IMR-90 (cell line): ENCODE data around the gene ABCF1. TPM values are rescaled to one million over a fixed set of nuclear protein-coding genes. Genes with fewer than 3 reads are reported as not detected.

Experiments
- ATAC-seq: fragments of 200-7000 bp; cut with Tn5 transposase; 2 replicates; pipeline ENCODE4 v1.9.1; 2020; ENCODE audit warnings: low read depth, mild to moderate bottlenecking, moderate library complexity
- BruUV-seq: library from RNA; stranded (reverse); fragments of 400-500 nt; replicated peaks from 2 replicates; lab custom pipeline; 2021; lab: Mats Ljungman, UMichigan
- CTCF ChIA-PET: fragments of 300-600 bp; formaldehyde crosslinking; extraction: SDS; loops from one replicate; lab custom pipeline; 2021; ENCODE audit warnings: antibody characterized with exemption; lab: Yijun Ruan, JAX
- POLR2A ChIA-PET: fragments of 300-600 bp; sonication (Branson Sonifier 250); formaldehyde crosslinking; loops from one replicate; lab custom pipeline; 2022; ENCODE audit warnings: antibody characterized with exemption; ENCODE audit not compliant: unreplicated experiment; lab: Charles Lee
- DNase-seq: peaks from one replicate; pipeline ENCODE4 v3.0.0; 2013
- H2AFZ ChIP-seq: replicated peaks from 2 replicates; pipeline ENCODE3; 2013; ENCODE audit warnings: low read length, mild to moderate bottlenecking; ENCODE audit not compliant: poor library complexity
- H2AK5ac ChIP-seq: 2 replicates; pipeline ENCODE4 v1.6.1; 2013; ENCODE audit warnings: low read depth, low read length, inconsistent platforms
- H2AK9ac ChIP-seq: replicated peaks from 2 replicates; pipeline ENCODE3; 2013; ENCODE audit warnings: mild to moderate bottlenecking, low read depth, low read length, moderate library complexity; ENCODE audit not compliant: poor library complexity
- H2BK120ac ChIP-seq: 2 replicates; pipeline ENCODE4 v1.6.1; 2013; ENCODE audit warnings: low read depth, low read length, inconsistent platforms
- H2BK15ac ChIP-seq: 3 replicates; pipeline ENCODE4 v1.6.1; 2013; ENCODE audit warnings: low read depth, low read length, inconsistent platforms
- H2BK20ac ChIP-seq: 2 replicates; pipeline ENCODE4 v1.6.1; 2013; ENCODE audit warnings: low read depth, mild to moderate bottlenecking, inconsistent platforms, low read length, moderate library complexity
- H2BK5ac ChIP-seq: 2 replicates; pipeline ENCODE4 v1.6.1; 2013; ENCODE audit warnings: mild to moderate bottlenecking, low read depth, low read length, inconsistent platforms; ENCODE audit not compliant: poor library complexity, severe bottlenecking
- H3K14ac ChIP-seq: replicated peaks from 2 replicates; pipeline ENCODE4 v1.6.1; 2013; ENCODE audit warnings: low read depth, low read length, inconsistent platforms
- H3K18ac ChIP-seq: 2 replicates; pipeline ENCODE4 v1.6.1; 2013; ENCODE audit warnings: low read depth, low read length, control low read depth
- H3K23ac ChIP-seq: 2 replicates; pipeline ENCODE4 v1.6.1; 2013; ENCODE audit warnings: low read depth, low read length, inconsistent platforms
- H3K27ac ChIP-seq: 2 replicates; pipeline ENCODE4 v1.5.1; 2013; ENCODE audit warnings: mild to moderate bottlenecking, control low read depth, low read length; ENCODE audit not compliant: insufficient read depth
- H3K27me3 ChIP-seq: 2 replicates; pipeline ENCODE4 v1.6.1; 2013; ENCODE audit warnings: low read length; ENCODE audit not compliant: control insufficient read depth, insufficient read depth
- H3K36me3 ChIP-seq: 2 replicates; pipeline ENCODE4 v1.6.1; 2013; ENCODE audit warnings: low read length, mixed read lengths; ENCODE audit not compliant: control insufficient read depth, insufficient read depth
- H3K4ac ChIP-seq: 2 replicates; pipeline ENCODE4 v1.6.1; 2013; ENCODE audit warnings: low read depth, low read length, inconsistent platforms
- H3K4me1 ChIP-seq: 2 replicates; pipeline ENCODE4 v1.6.1; 2013; ENCODE audit warnings: low read length, mixed read lengths; ENCODE audit not compliant: control insufficient read depth, insufficient read depth
- H3K4me2 ChIP-seq: 2 replicates; pipeline ENCODE4 v1.6.1; 2013; ENCODE audit warnings: low read depth, mild to moderate bottlenecking, control low read depth, low read length, moderate library complexity
- H3K4me3 ChIP-seq: 2 replicates; pipeline ENCODE4 v1.5.1; 2013; ENCODE audit warnings: low read depth, mild to moderate bottlenecking, control low read depth, low read length, moderate library complexity; ENCODE audit not compliant: insufficient read depth
- H3K56ac ChIP-seq: 2 replicates; pipeline ENCODE4 v1.6.1; 2013; ENCODE audit warnings: low read length, inconsistent platforms; ENCODE audit not compliant: insufficient read depth; ENCODE audit errors: extremely low read depth
- H3K79me1 ChIP-seq, 2 experiments: 2 replicates each; pipeline ENCODE4 v1.6.1; 2013; ENCODE audit warnings: low read length in 2 of 2, inconsistent platforms in 1 of 2, low read depth in 1 of 2
- H3K9ac ChIP-seq: 2 replicates; pipeline ENCODE4 v1.6.1; 2013; ENCODE audit warnings: low read depth, low read length, control low read depth
- H3K9me1 ChIP-seq: 2 replicates; pipeline ENCODE4 v1.6.1; 2013; ENCODE audit warnings: low read length, inconsistent platforms; ENCODE audit not compliant: insufficient read depth
- H3K9me3 ChIP-seq: 2 replicates; pipeline ENCODE4 v1.6.1; 2013; ENCODE audit warnings: low read length; ENCODE audit not compliant: control insufficient read depth, insufficient read depth
- H4K20me1 ChIP-seq: 2 replicates; pipeline ENCODE4 v1.6.1; 2013; ENCODE audit warnings: low read length, inconsistent platforms; ENCODE audit not compliant: insufficient read depth
- H4K5ac ChIP-seq: 2 replicates; pipeline ENCODE4 v1.6.1; 2013; ENCODE audit warnings: mild to moderate bottlenecking, low read depth, low read length, control low read depth
- H4K8ac ChIP-seq, 2 experiments: 2 replicates each; pipeline ENCODE4 v1.6.1; 2013; ENCODE audit warnings: low read depth in 2 of 2, low read length in 2 of 2, control low read depth in 1 of 2, inconsistent platforms in 1 of 2
- H4K91ac ChIP-seq: 2 replicates; pipeline ENCODE4 v1.6.1; 2013; ENCODE audit warnings: low read depth, low read length, inconsistent platforms; ENCODE audit not compliant: insufficient read depth
- BHLHE40 ChIP-seq: fragments of 150-350 bp; IDR thresholded peaks from 2 replicates; pipeline ENCODE4 v1.6.1; 2016; ENCODE audit warnings: mild to moderate bottlenecking, low read depth, low read length
- CEBPB ChIP-seq: IDR thresholded peaks from 2 replicates; pipeline ENCODE4 v1.6.1; 2012; ENCODE audit warnings: low read depth, low read length, improper control_type of control experiment
- CHD1 ChIP-seq: IDR thresholded peaks from 2 replicates; pipeline ENCODE4 v1.6.1; 2012; ENCODE audit warnings: low read depth, low read length, improper control_type of control experiment
- CTCF ChIP-seq: conservative IDR thresholded peaks from 2 replicates; pipeline ENCODE4 v1.5.1; 2012; ENCODE audit warnings: mild to moderate bottlenecking, low read depth, low read length, improper control_type of control experiment
- ELK1 ChIP-seq: fragments of 150-350 bp; IDR thresholded peaks from 2 replicates; pipeline ENCODE4 v1.6.1; 2016; ENCODE audit warnings: low read depth, mild to moderate bottlenecking, low read length, moderate library complexity, borderline replicate concordance
- FOS ChIP-seq: fragments of 150-350 bp; IDR thresholded peaks from 2 replicates; pipeline ENCODE4 v1.6.1; 2016; ENCODE audit warnings: low read depth, low read length
- MAFK ChIP-seq: IDR thresholded peaks from 2 replicates; pipeline ENCODE4 v1.6.1; 2012; ENCODE audit warnings: low read depth, low read length, improper control_type of control experiment
- MAZ ChIP-seq: IDR thresholded peaks from 2 replicates; pipeline ENCODE4 v1.6.1; 2012; ENCODE audit warnings: low read depth, mild to moderate bottlenecking, low read length, improper control_type of control experiment, moderate library complexity, borderline replicate concordance
- MXI1 ChIP-seq: IDR thresholded peaks from 2 replicates; pipeline ENCODE4 v1.6.1; 2012; ENCODE audit warnings: low read depth, mild to moderate bottlenecking, low read length, moderate library complexity, borderline replicate concordance
- NFE2L2 ChIP-seq: fragments of 150-350 bp; IDR thresholded peaks from 2 replicates; pipeline ENCODE4 v1.6.1; 2016; ENCODE audit warnings: low read depth, mild to moderate bottlenecking, low read length
- POLR2A ChIP-seq: IDR thresholded peaks from 2 replicates; pipeline ENCODE4 v1.6.1; 2012; ENCODE audit warnings: mild to moderate bottlenecking, low read depth, low read length
- RAD21 ChIP-seq: IDR thresholded peaks from 2 replicates; pipeline ENCODE4 v1.6.1; 2012; ENCODE audit warnings: low read length, improper control_type of control experiment
- RCOR1 ChIP-seq: IDR thresholded peaks from 2 replicates; pipeline ENCODE4 v1.6.1; 2012; ENCODE audit warnings: mild to moderate bottlenecking, low read length, improper control_type of control experiment; ENCODE audit not compliant: insufficient replicate concordance
- RFX5 ChIP-seq: IDR thresholded peaks from 2 replicates; pipeline ENCODE4 v1.8.0; 2012; ENCODE audit warnings: low read depth, mild to moderate bottlenecking, low read length, moderate library complexity
- SMC3 ChIP-seq: fragments of 150-350 bp; IDR thresholded peaks from 2 replicates; pipeline ENCODE4 v1.6.1; 2016; ENCODE audit warnings: low read depth, mild to moderate bottlenecking, antibody characterized with exemption, low read length, moderate library complexity
- USF2 ChIP-seq: fragments of 150-350 bp; IDR thresholded peaks from 2 replicates; pipeline ENCODE4 v1.6.1; 2017; ENCODE audit warnings: mild to moderate bottlenecking, antibody characterized with exemption, low read length, low read depth
- WGBS, 2 experiments: methylation state at CpG; one replicate each; pipeline versions ENCODE4 v1.1.5 to v1.1.7; 2013; ENCODE audit warnings: missing lambda C conversion rate in 2 of 2; ENCODE audit not compliant: insufficient read length in 1 of 2; ENCODE audit errors: extremely low coverage in 2 of 2; 5-methylcytosine and 5-hydroxymethylcytosine counted together
- dilution Hi-C: fragments of 300-500 bp; cut with HindIII; formaldehyde crosslinking; loops from one replicate; pipeline ENCODE4 v1.14.3; 2018; ENCODE audit warnings: low sequenced_read_pairs; ENCODE audit not compliant: unreplicated experiment
- in situ Hi-C: fragments of 300-500 bp; cut with MboI; formaldehyde crosslinking; loops from 3 replicates; pipeline ENCODE4 v1.14.3; 2019; ENCODE audit warnings: low sequenced_read_pairs, inconsistent platforms, mixed read lengths
- intact Hi-C: fragments of 100-400 bp; cut with micrococcal nuclease; formaldehyde crosslinking; loops from 2 replicates; pipeline ENCODE4 v1.10.0; 2022
- polyA plus RNA-seq, 3 experiments: library from polyadenylated mRNA; depleted of rRNA; stranded (reverse); fragments of >200 nt; gene quantifications; 2 replicates each; pipeline ENCODE4 v1.2.3, GENCODE V29; 2012; ENCODE audit warnings: low replicate concordance in 1 of 3
- total RNA-seq: library from RNA; depleted of rRNA; stranded (reverse); fragments of >200 nt; gene quantifications from 2 replicates; pipeline ENCODE4 v1.2.3, GENCODE V29; 2012

Gene ABCF1
- total and polyA plus RNA-seq, 2 of the 4 experiments (the other 2 are of a cell fraction) = 39.1 to 48.6 TPM

GRCh38 chr6:30610065-30610464 lies 38.8 kb downstream of the ABCF1 start:
- peaks cover 40% of the 10 kb centered on the region for H3K36me3 ChIP-seq
- H3K23ac ChIP-seq = no peak overlapping the region

More at GRCh38 chr6:30610065-30610464, 38.8 kb downstream of the ABCF1 start:
- no peak overlapping the region for H4K5ac ChIP-seq
- H2BK15ac ChIP-seq = no peak overlapping the region
- no peaks in the 10 kb centered on the region for H3K9me3 ChIP-seq
- ChIA-PET CTCF (interaction anchor here (1.0 to 1.2 kb wide), 2 partner anchors 9 to 13 kb away, joined by 3 to 5 read pairs; no protein-coding TSS in a partner anchor), POLR2A (interaction anchor here (0.6 kb wide), 1 partner anchor 36 kb away, joined by 9 read pairs; no protein-coding TSS in a partner anchor)
- no peak overlapping the region for H3K9ac ChIP-seq
- H4K8ac ChIP-seq = 0 out of 4 replicates have a peak overlapping the region, but pooled peaks of 1 of the 2 experiments have one; percentile 23
- H3K4me1 ChIP-seq = peaks cover 6% of the 10 kb centered on the region
- no peak overlapping the region for H3K18ac ChIP-seq
- no peak overlapping the region for H3K4ac ChIP-seq
- TF ChIP-seq BHLHE40 (no peak), CHD1 (no peak), CTCF (no peak), RCOR1 (no peak), POLR2A (no peak), MAFK (no peak), CEBPB (no peak), USF2 (no peak), ELK1 (no peak), NFE2L2 (no peak), FOS (no peak), RAD21 (no peak), MXI1 (no peak), SMC3 (no peak), MAZ (no peak), RFX5 (no peak)
- intact Hi-C loops (no loop called here), in situ Hi-C loops (no loop called here), dilution Hi-C loops (no loop called here)
- H2AK9ac ChIP-seq = no peak overlapping the region
- H3K79me1 ChIP-seq = peaks cover 43 to 60% of the 10 kb centered on the region in 2 experiments
- H2BK120ac ChIP-seq = no peak overlapping the region
- ATAC-seq = no peak
- no peak overlapping the region for H3K27ac ChIP-seq
- H3K56ac ChIP-seq = no peak overlapping the region
- H2BK5ac ChIP-seq = no peak overlapping the region
- BruUV-seq = no TSS peak
- DNase-seq = no peak
- H3K9me1 ChIP-seq = peaks cover 10% of the 10 kb centered on the region; the same call in 1 of the 2 replicates
- H2BK20ac ChIP-seq = no peak overlapping the region
- H2AFZ ChIP-seq = no peak overlapping the region
- H3K4me3 ChIP-seq = no peak overlapping the region
- H4K91ac ChIP-seq = no peak overlapping the region
- no peaks in the 10 kb centered on the region for H3K27me3 ChIP-seq
- WGBS, 2 experiments = no CpG with 5 or more reads among the region's 4 CpGs
- H2AK5ac ChIP-seq = no peak overlapping the region
- no peak overlapping the region for H3K14ac ChIP-seq
- peaks cover 65% of the 10 kb centered on the region for H4K20me1 ChIP-seq
- no peak overlapping the region for H3K4me2 ChIP-seq
